Lower leg skin (tissue), 4 donors: ENCODE measurements around the gene SPRR2G. TPM values are rescaled to one million over a fixed set of nuclear protein-coding genes. Genes with fewer than 3 reads are reported as not detected.
"Not testable (repeated sequence)": the region's sequence is repeated elsewhere in the genome, so short reads cannot be mapped to it uniquely, and the experiment has no call there.

Source experiments
- DNase-seq, 2 donors: peaks; one replicate each; pipeline ENCODE4 v3.0.0-alpha.2; 2019; ENCODE audit warnings: low spot score in 2 of 2
- H3K4me3 ChIP-seq: fragments of 200-600 bp; sonication (generic); 2 replicates; pipeline ENCODE4 v1.5.1; 2017; ENCODE audit warnings: mild to moderate bottlenecking, low read depth; ENCODE audit not compliant: poor library complexity, severe bottlenecking
- CTCF ChIP-seq, 3 donors: fragments of 450-650 bp; IDR thresholded peaks; one replicate each; pipeline ENCODE4 v1.5.1; 2016; ENCODE audit warnings: antibody characterized with exemption in 3 of 3, mild to moderate bottlenecking in 3 of 3, moderate library complexity in 2 of 3
- POLR2A ChIP-seq, 2 donors: fragments of 450-650 bp; IDR thresholded peaks; one replicate each; pipeline ENCODE4 v1.6.1; 2016 to 2017; ENCODE audit warnings: antibody characterized with exemption in 2 of 2, mild to moderate bottlenecking in 1 of 2, moderate library complexity in 1 of 2
- WGBS, 2 donors: methylation state at CpG; one replicate each; pipeline ENCODE4 v1.1.5; 2018; 5-methylcytosine and 5-hydroxymethylcytosine counted together
- intact Hi-C: fragments of 100-400 bp; cut with DNase I; formaldehyde crosslinking; loops from one replicate; pipeline ENCODE4 v1.15.0; 2023; ENCODE audit warnings: low total_unique reads
- total RNA-seq, 4 donors: library from RNA; depleted of rRNA; stranded (reverse); fragments of >200 nt; gene quantifications; one replicate each; pipeline ENCODE4 v1.1.0, GENCODE V29; 2016

Gene SPRR2G
- total RNA-seq, 4 donors from 2014 or later, result 58.1 to 175 (median 92.7) TPM

DNA sequence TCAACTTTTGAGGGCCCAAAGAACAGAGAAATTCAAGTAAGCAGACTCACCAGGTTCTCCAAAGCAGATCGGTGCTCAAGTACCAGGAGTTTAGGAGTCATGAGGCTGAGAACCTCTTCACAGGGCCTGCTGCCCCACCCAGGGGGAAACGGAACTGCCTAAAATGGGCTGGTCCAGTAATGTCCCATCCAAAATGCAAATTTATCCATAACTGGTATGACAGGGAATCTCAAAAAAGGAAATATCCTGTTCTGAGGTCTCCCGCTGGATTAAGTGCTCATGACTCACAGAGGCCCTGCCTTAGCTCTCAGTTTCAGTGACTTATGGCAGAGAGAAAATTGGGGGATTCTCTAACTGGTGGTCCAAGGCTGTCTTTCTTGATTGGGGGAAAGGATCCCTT is 9.3 kb downstream of the SPRR2G start:
- intact Hi-C loops, result no loop called here
- no peak for DNase-seq

DNA sequence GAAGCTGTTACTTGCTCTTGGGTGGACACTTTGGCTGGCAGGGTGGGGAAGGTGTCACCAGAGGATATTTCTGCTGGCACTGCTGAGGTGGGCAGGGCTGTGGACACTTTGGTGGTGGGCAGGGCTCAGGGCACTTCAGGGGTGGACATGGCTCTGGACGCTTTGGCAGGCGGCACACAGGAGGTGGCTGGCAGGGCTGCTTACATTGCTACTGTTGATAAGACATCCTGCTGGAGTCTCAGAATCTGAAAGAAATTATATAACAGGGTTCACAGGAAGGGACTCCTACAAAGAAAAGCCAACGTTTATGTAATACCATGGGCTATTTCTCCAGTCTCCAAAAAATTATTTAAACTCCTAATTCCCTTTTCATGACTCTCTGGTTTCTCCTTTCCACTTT is 10.2 kb downstream of the SPRR2G start:
- intact Hi-C loops, result no loop called here
- 76 to 85% methylated on average over 3 of the region's 3 CpGs for WGBS, 2 donors
- no peak for TF ChIP-seq CTCF (IDR thresholded peaks at IDR 0.05)
- no peak for TF ChIP-seq POLR2A (IDR thresholded peaks at IDR 0.05)
- no peak for DNase-seq
- H3K4me3 ChIP-seq, result no peak overlapping the region

More for the DNA sequence above, 9.3 kb downstream of the SPRR2G start:
- no peak for TF ChIP-seq CTCF (IDR thresholded peaks at IDR 0.05)
- no peak overlapping the region for H3K4me3 ChIP-seq
- WGBS, 2 donors, result 76 to 77% methylated on average over 3 of the region's 3 CpGs

GRCh38 chr1:153133743-153134142 is 16.9 kb downstream of the SPRR2G start:
- no peak for DNase-seq
- no peak overlapping the region for H3K4me3 ChIP-seq
- TF ChIP-seq CTCF (IDR thresholded peaks at IDR 0.05) (no peak), POLR2A (IDR thresholded peaks at IDR 0.05) (no peak)
- intact Hi-C loops, result no loop called here
- 57 to 88% methylated on average over 1 to 2 of the region's 2 CpGs for WGBS, 2 donors

DNA sequence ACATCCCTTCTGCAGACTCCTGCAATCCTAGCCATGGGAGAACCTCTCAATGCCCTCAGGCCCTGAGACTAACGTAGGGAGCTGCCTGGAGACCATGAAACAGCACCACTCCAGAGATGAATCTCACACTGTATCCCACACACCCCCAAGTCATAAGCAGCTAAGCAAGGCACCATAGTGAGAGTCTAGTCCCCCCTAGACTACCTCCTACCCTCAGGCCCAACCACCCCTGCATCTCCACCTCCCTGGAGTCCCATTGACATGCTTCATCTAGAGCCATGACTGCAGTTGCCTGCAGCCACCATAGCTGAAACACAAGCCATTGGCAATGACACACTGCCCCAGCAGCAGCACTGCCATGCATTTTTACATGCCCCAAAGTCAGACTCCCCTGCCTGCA is 17.4 kb downstream of the SPRR2G start:
- intact Hi-C loops, result no loop called here
- no peak for TF ChIP-seq POLR2A (IDR thresholded peaks at IDR 0.05)
- no peak for TF ChIP-seq CTCF (IDR thresholded peaks at IDR 0.05)
- no peak for DNase-seq
- WGBS, 2 donors, result 64 to 73% methylated on average over 1 of the region's 1 CpG
- no peak overlapping the region for H3K4me3 ChIP-seq

DNA sequence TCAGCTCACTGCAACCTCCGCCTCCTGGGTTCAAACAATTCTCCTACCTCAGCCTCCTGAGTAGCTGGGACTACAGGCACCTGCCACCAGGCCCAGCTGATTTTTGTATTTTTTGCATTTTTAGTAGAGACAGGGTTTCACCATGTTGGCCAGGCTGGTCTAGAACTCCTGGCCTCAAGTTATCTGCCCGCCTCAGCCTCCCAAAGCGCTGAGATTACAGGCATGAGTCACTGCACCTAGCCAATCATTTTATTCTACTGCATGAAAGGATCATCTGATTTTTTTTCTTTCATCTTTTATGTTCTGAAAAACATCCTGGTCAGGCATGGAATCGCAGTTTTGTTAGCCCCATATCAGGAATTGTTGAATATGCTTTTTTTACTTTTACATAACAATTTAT is 22.0 kb downstream of the SPRR2G start:
- intact Hi-C loops, H3K4me3 ChIP-seq, DNase-seq: not testable (repeated sequence)
- WGBS, 2 donors, result 91 to 93% methylated on average over 4 of the region's 4 CpGs

DNA sequence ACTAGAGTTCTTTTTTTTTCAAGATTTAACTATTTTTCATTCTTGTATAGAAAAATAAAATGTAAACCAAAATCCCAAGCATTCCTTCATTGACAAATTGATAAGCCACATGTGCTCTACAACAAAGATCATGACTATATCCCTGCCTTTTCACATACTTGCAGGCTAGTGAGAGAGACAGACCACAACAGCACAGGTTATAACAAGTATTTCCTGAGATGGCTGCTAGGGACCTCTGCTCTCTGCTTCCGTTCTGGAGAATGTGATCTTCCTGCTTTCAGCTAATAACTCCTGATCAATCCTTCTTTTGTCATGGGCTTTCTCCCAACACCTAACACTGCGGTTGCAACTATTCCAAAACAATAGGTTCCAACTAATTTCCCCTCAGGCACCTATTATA is 23.4 kb downstream of the SPRR2G start:
- intact Hi-C loops, result no loop called here
- DNase-seq, result no peak
- WGBS, 2 donors, result 48 to 50% methylated on average over 2 of the region's 2 CpGs
- TF ChIP-seq CTCF (IDR thresholded peaks at IDR 0.05) (no peak), POLR2A (IDR thresholded peaks at IDR 0.05) (no peak)
- H3K4me3 ChIP-seq, result no peak overlapping the region
